ENCODE data around the gene BCL2A1.

GRCh38 chr15:80020731-80021130 lies 49.7 kb upstream of the BCL2A1 start:
- TF ChIP-seq, protein P1, sequence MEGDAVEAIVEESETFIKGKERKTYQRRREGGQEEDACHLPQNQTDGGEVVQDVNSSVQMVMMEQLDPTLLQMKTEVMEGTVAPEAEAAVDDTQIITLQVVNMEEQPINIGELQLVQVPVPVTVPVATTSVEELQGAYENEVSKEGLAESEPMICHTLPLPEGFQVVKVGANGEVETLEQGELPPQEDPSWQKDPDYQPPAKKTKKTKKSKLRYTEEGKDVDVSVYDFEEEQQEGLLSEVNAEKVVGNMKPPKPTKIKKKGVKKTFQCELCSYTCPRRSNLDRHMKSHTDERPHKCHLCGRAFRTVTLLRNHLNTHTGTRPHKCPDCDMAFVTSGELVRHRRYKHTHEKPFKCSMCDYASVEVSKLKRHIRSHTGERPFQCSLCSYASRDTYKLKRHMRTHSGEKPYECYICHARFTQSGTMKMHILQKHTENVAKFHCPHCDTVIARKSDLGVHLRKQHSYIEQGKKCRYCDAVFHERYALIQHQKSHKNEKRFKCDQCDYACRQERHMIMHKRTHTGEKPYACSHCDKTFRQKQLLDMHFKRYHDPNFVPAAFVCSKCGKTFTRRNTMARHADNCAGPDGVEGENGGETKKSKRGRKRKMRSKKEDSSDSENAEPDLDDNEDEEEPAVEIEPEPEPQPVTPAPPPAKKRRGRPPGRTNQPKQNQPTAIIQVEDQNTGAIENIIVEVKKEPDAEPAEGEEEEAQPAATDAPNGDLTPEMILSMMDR (IDR thresholded peaks at IDR 0.05 in 2 of 3, conservative IDR thresholded peaks at IDR 0.05 in 1 of 3; ENCODE audit: borderline replicate concordance in 1 of 3, insufficient read depth in 1 of 3, low read depth in 2 of 3, low read length in 2 of 3): no peak
- TF ChIP-seq SP1 (IDR thresholded peaks at IDR 0.05; ENCODE audit: low read depth): no peak
- no peak for TF ChIP-seq POLR2A (IDR thresholded peaks at IDR 0.05; ENCODE audit: borderline replicate concordance, extremely low read depth, insufficient read depth, insufficient read length)
- no peak for TF ChIP-seq CEBPB (IDR thresholded peaks at IDR 0.05; ENCODE audit: low read depth)
- TF ChIP-seq EZH2phosphoT487 (IDR thresholded peaks at IDR 0.05; ENCODE audit: borderline replicate concordance): no peak
- TF ChIP-seq, protein P2, sequence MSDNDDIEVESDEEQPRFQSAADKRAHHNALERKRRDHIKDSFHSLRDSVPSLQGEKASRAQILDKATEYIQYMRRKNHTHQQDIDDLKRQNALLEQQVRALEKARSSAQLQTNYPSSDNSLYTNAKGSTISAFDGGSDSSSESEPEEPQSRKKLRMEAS (IDR thresholded peaks at IDR 0.05): no peak
- no peak for TF ChIP-seq SRF (IDR thresholded peaks at IDR 0.05; ENCODE audit: low read depth)
- no peak for TF ChIP-seq ZNF274 (IDR thresholded peaks at IDR 0.05; ENCODE audit: low read depth, low read length)
